HepG2 (cell line): ENCODE data around the gene HAUS5. TPM values are rescaled to one million over a fixed set of nuclear protein-coding genes. Genes with fewer than 3 reads are reported as not detected.

ENCODE experiments used
- ATF7-NPFF ChIP-seq: sonication (generic); formaldehyde crosslinking; IDR thresholded peaks from 2 replicates; pipeline ENCODE4 v1.8.1; 2023; ENCODE audit warnings: mild to moderate bottlenecking, low read depth, missing genetic modification reagents, moderate library complexity
- DMAP1 ChIP-seq: IDR thresholded peaks from 2 replicates; pipeline ENCODE4 v1.6.1; 2016
- DNMT3B ChIP-seq: conservative IDR thresholded peaks from 2 replicates; pipeline ENCODE4 v1.6.1; 2016; ENCODE audit warnings: missing biosample characterization, control low read depth
- GRHL1 ChIP-seq: sonication (generic); formaldehyde crosslinking; conservative IDR thresholded peaks from 2 replicates; pipeline ENCODE4 v1.8.0; 2022; ENCODE audit warnings: missing genetic modification reagents
- MLXIP ChIP-seq: sonication (generic); formaldehyde crosslinking; IDR thresholded peaks from 2 replicates; pipeline ENCODE4 v1.9.0; 2021; ENCODE audit warnings: missing genetic modification reagents, borderline replicate concordance
- NCOA5 ChIP-seq: sonication (generic); formaldehyde crosslinking; IDR thresholded peaks from 2 replicates; pipeline ENCODE4 v1.4.0; 2020; ENCODE audit warnings: missing genetic modification reagents
- SKI ChIP-seq: fragments of 450-650 bp; IDR thresholded peaks from one replicate; pipeline ENCODE4 v1.6.1; 2018; ENCODE audit warnings: mild to moderate bottlenecking; ENCODE audit not compliant: partially characterized antibody
- TCF7L2 ChIP-seq: IDR thresholded peaks from 2 replicates; pipeline ENCODE4 v1.6.1; 2011; ENCODE audit warnings: mild to moderate bottlenecking, low read depth, low read length, moderate library complexity
- THAP11 ChIP-seq: IDR thresholded peaks from 2 replicates; pipeline ENCODE4 v1.6.1; 2016; ENCODE audit warnings: missing biosample characterization, missing genetic modification reagents
- ZNF234 ChIP-seq: sonication (generic); formaldehyde crosslinking; conservative IDR thresholded peaks from 2 replicates; pipeline ENCODE4 v1.5.1; 2020; ENCODE audit warnings: mild to moderate bottlenecking, missing genetic modification reagents
- ZNF350 ChIP-seq: sonication (generic); formaldehyde crosslinking; IDR thresholded peaks from 2 replicates; pipeline ENCODE4 v1.4.0; 2020; ENCODE audit warnings: mild to moderate bottlenecking, low read depth, missing genetic modification reagents, borderline replicate concordance
- ZNF354B ChIP-seq: sonication (generic); formaldehyde crosslinking; IDR thresholded peaks from 2 replicates; pipeline ENCODE4 v1.8.0; 2022; ENCODE audit warnings: mild to moderate bottlenecking, missing genetic modification reagents
- ZNF570 ChIP-seq: sonication (generic); formaldehyde crosslinking; IDR thresholded peaks from 2 replicates; pipeline ENCODE4 v1.4.0; 2020; ENCODE audit warnings: mild to moderate bottlenecking, missing genetic modification reagents, borderline replicate concordance
- ZNF598 ChIP-seq: sonication (generic); formaldehyde crosslinking; IDR thresholded peaks from 2 replicates; pipeline ENCODE4 v1.5.1; 2020; ENCODE audit warnings: mild to moderate bottlenecking, missing genetic modification reagents, borderline replicate concordance
- ZNF678 ChIP-seq: sonication (generic); formaldehyde crosslinking; IDR thresholded peaks from 2 replicates; pipeline ENCODE4 v1.4.0; 2020; ENCODE audit warnings: mild to moderate bottlenecking, missing genetic modification reagents
- ZNF713 ChIP-seq: sonication (generic); formaldehyde crosslinking; IDR thresholded peaks from 2 replicates; pipeline ENCODE4 v1.4.0; 2020; ENCODE audit warnings: mild to moderate bottlenecking, missing genetic modification reagents
- polyA plus RNA-seq, 8 experiments: library from polyadenylated mRNA; depleted of rRNA in 3 of 8; stranded (reverse) in 7 of 8; unstranded in 1 of 8; fragments of >200 nt; fragmentation: Illumina TruSeq in 4 of 8; extraction: Trizol in 4 of 8; gene quantifications; 2 replicates each; pipeline versions ENCODE4 v1.2.1 to v1.2.3, GENCODE V29; 2011 to 2016; ENCODE audit warnings: low read depth in 4 of 8, missing spikeins in 1 of 8, mixed read lengths in 1 of 8; ENCODE audit not compliant: insufficient read depth in 1 of 8
- total RNA-seq, 5 experiments: library from RNA; depleted of rRNA; stranded (reverse); fragments of >200 nt; fragmentation: Illumina TruSeq; extraction: Trizol; gene quantifications; 2 replicates each; pipeline ENCODE4 v1.2.3, GENCODE V29; 2016; ENCODE audit warnings: low read depth in 1 of 5
- TF ChIP-seq, protein P1 (sequence below): sonication (generic); formaldehyde crosslinking; IDR thresholded peaks from one replicate; pipeline ENCODE4 v1.5.1; 2020; ENCODE audit warnings: mild to moderate bottlenecking, missing genetic modification reagents; ENCODE audit errors: not compliant biosample characterization

HAUS5 gene
- total and polyA plus RNA-seq, 2 of the 13 experiments (the other 11 are each of a cell fraction or from before 2014, with no cell fraction given), result 10.3 to 17.7 TPM

- TF ChIP-seq, protein P1, sequence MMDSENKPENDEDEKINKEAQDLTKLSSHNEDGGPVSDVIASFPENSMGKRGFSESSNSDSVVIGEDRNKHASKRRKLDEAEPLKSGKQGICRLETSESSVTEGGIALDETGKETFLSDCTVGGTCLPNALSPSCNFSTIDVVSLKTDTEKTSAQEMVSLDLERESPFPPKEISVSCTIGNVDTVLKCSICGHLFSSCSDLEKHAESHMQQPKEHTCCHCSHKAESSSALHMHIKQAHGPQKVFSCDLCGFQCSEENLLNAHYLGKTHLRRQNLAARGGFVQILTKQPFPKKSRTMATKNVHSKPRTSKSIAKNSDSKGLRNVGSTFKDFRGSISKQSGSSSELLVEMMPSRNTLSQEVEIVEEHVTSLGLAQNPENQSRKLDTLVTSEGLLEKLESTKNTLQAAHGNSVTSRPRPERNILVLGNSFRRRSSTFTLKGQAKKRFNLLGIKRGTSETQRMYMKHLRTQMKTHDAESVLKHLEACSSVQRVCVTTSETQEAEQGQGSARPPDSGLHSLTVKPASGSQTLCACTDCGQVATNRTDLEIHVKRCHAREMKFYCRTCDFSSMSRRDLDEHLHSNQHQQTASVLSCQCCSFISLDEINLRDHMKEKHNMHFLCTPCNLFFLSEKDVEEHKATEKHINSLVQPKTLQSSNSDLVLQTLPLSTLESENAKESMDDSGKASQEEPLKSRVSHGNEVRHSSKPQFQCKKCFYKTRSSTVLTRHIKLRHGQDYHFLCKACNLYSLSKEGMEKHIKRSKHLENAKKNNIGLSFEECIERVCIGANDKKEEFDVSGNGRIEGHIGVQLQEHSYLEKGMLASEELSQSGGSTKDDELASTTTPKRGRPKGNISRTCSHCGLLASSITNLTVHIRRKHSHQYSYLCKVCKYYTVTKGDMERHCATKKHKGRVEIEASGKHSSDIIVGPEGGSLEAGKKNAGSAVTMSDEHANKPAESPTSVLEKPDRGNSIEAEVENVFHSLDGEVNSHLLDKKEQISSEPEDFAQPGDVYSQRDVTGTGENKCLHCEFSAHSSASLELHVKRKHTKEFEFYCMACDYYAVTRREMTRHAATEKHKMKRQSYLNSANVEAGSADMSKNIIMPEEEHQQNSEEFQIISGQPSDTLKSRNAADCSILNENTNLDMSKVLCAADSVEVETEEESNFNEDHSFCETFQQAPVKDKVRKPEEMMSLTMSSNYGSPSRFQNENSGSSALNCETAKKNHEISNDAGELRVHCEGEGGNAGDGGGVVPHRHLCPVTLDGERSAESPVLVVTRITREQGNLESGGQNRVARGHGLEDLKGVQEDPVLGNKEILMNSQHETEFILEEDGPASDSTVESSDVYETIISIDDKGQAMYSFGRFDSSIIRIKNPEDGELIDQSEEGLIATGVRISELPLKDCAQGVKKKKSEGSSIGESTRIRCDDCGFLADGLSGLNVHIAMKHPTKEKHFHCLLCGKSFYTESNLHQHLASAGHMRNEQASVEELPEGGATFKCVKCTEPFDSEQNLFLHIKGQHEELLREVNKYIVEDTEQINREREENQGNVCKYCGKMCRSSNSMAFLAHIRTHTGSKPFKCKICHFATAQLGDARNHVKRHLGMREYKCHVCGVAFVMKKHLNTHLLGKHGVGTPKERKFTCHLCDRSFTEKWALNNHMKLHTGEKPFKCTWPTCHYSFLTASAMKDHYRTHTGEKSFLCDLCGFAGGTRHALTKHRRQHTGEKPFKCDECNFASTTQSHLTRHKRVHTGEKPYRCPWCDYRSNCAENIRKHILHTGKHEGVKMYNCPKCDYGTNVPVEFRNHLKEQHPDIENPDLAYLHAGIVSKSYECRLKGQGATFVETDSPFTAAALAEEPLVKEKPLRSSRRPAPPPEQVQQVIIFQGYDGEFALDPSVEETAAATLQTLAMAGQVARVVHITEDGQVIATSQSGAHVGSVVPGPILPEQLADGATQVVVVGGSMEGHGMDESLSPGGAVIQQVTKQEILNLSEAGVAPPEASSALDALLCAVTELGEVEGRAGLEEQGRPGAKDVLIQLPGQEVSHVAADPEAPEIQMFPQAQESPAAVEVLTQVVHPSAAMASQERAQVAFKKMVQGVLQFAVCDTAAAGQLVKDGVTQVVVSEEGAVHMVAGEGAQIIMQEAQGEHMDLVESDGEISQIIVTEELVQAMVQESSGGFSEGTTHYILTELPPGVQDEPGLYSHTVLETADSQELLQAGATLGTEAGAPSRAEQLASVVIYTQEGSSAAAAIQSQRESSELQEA (CRISPR knock-in tag), result no peak
- TF ChIP-seq GRHL1 (CRISPR knock-in tag), result no peak
- TF ChIP-seq ZNF234 (CRISPR knock-in tag), result 0 out of 2 replicates have a peak, but pooled peaks have one; percentile 61
- TF ChIP-seq ZNF598 (CRISPR knock-in tag), result no peak
- no peak for TF ChIP-seq ATF7-NPFF (CRISPR knock-in tag)
- TF ChIP-seq DNMT3B (CRISPR knock-in tag), result no peak; the same call in 1 of the 2 replicates
- no peak for TF ChIP-seq MLXIP (CRISPR knock-in tag)
- TF ChIP-seq ZNF678 (CRISPR knock-in tag), result no peak
- TF ChIP-seq TCF7L2, result no peak
- TF ChIP-seq ZNF713 (CRISPR knock-in tag), result no peak
- no peak for TF ChIP-seq ZNF570 (CRISPR knock-in tag)
- no peak for TF ChIP-seq ZNF350
- TF ChIP-seq ZNF354B, result no peak
- no peak for TF ChIP-seq DMAP1 (CRISPR knock-in tag)
- no peak for TF ChIP-seq SKI
- no peak for TF ChIP-seq NCOA5 (CRISPR knock-in tag)
- TF ChIP-seq THAP11 (CRISPR knock-in tag), result no peak
Observed at GRCh38 chr19:35628264-35628564, 15.7 kb downstream of the HAUS5 start (continued).
